Body of pancreas (tissue), 4 donors: Measurements from ENCODE around the gene KREMEN2. TPM values are rescaled to one million over a fixed set of nuclear protein-coding genes. Genes with fewer than 3 reads are reported as not detected.

Experiments used
- ATAC-seq: fragments of 150-250 bp; one replicate; pipeline ENCODE4 v1.9.1; 2016
- DNase-seq, 4 donors: peaks; one replicate each; pipeline ENCODE4 v3.0.0-alpha.2; 2019
- H3K27ac ChIP-seq, 4 donors: fragments of 200-600 bp; sonication (generic); 1 replicate in 3 of 4; 2 replicates in 1 of 4; pipeline versions ENCODE4 v1.5.1 to v1.6.1; 2016 to 2019; ENCODE audit warnings: mild to moderate bottlenecking in 1 of 4, mixed read lengths in 1 of 4, moderate library complexity in 1 of 4
- H3K27me3 ChIP-seq, 2 donors: fragments of 200-600 bp; sonication (generic); one replicate each; pipeline ENCODE4 v1.6.0; 2016; ENCODE audit warnings: mild to moderate bottlenecking in 1 of 2
- H3K36me3 ChIP-seq, 2 donors: fragments of 200-600 bp; sonication (generic); replicated peaks in 1 of 2; 2 replicates each; pipeline ENCODE4 v1.5.1; 2016; ENCODE audit warnings: low read depth in 2 of 2; ENCODE audit not compliant: insufficient read depth in 1 of 2
- H3K4me1 ChIP-seq: fragments of 200-600 bp; sonication (generic); one replicate; pipeline ENCODE4 v1.6.0; 2016
- H3K4me3 ChIP-seq, 2 donors: fragments of 200-600 bp; sonication (generic); 1 replicate in 1 of 2; 2 replicates in 1 of 2; pipeline ENCODE4 v1.5.1; 2016 to 2019
- H3K9me3 ChIP-seq, 3 donors: fragments of 200-600 bp; sonication (generic); 1 replicate in 2 of 3; 2 replicates in 1 of 3; pipeline ENCODE4 v1.5.1; 2016
- CTCF ChIP-seq, 7 experiments: fragments of 450-650 bp in 4 of 7; fragments of 200-600 bp in 3 of 7; sonication (generic) in 3 of 7; IDR thresholded peaks; one replicate each; pipeline ENCODE4 v1.5.1; 2016 to 2019; ENCODE audit warnings: antibody characterized with exemption in 7 of 7
- POLR2A ChIP-seq, 3 donors: fragments of 450-650 bp; IDR thresholded peaks; one replicate each; pipeline ENCODE4 v1.6.1; 2016; ENCODE audit warnings: antibody characterized with exemption in 3 of 3, mild to moderate bottlenecking in 2 of 3
- WGBS, 2 donors: methylation state at CpG; one replicate each; pipeline ENCODE4 v1.1.5; 2017; 5-methylcytosine and 5-hydroxymethylcytosine counted together
- intact Hi-C: fragments of 100-400 bp; cut with DNase I; formaldehyde crosslinking; loops from one replicate; pipeline ENCODE4 v1.15.1; 2023
- total RNA-seq, 2 donors: library from RNA; depleted of rRNA; stranded (reverse); fragments of >200 nt; gene quantifications; one replicate each; pipeline ENCODE4 v1.1.0, GENCODE V29; 2016

KREMEN2 gene
- total RNA-seq, 2 donors from 2014 or later, result 6.3 TPM; not detected in 1

GRCh38 chr16:2953706-2954627 lies 10.1 kb upstream of the KREMEN2 start:
- intact Hi-C loops, result no loop called here
- H3K4me1 ChIP-seq, result peaks cover 12% of the 10 kb centered on the region
- 16 to 24% methylated on average over 13 to 31 of the region's 31 CpGs for WGBS, 2 donors
- H3K9me3 ChIP-seq, result no peaks in the 10 kb centered on the region
- TF ChIP-seq CTCF (IDR thresholded peaks at IDR 0.05), result no peak
- no peak for TF ChIP-seq POLR2A (IDR thresholded peaks at IDR 0.05)
- peak in 2 of 4 donors; percentile 55 to 63 for DNase-seq
- peaks cover 0 to under 1% of the 10 kb centered on the region in 2 donors for H3K36me3 ChIP-seq
- peak overlapping the region in 1 of 4 donors; percentile 32 for H3K27ac ChIP-seq
- H3K4me3 ChIP-seq, result no peak overlapping the region
- H3K27me3 ChIP-seq, result no peaks in the 10 kb centered on the region
- peak; percentile 19 for ATAC-seq

GRCh38 chr16:2954656-2955381 lies 9.3 kb upstream of the KREMEN2 start:
- H3K36me3 ChIP-seq, result no peaks in the 10 kb centered on the region
- DNase-seq, result no peak
- ATAC-seq, result no peak
- H3K4me3 ChIP-seq, result no peak overlapping the region
- no peak overlapping the region for H3K27ac ChIP-seq
- intact Hi-C loops, result no loop called here
- H3K4me1 ChIP-seq, result peaks cover 12% of the 10 kb centered on the region
- H3K9me3 ChIP-seq, result no peaks in the 10 kb centered on the region
- WGBS, 2 donors, result 53 to 56% methylated on average over 4 to 21 of the region's 26 CpGs
- no peaks in the 10 kb centered on the region for H3K27me3 ChIP-seq
- TF ChIP-seq CTCF (IDR thresholded peaks at IDR 0.05) (no peak), POLR2A (IDR thresholded peaks at IDR 0.05) (no peak)

GRCh38 chr16:2955438-2955778 lies 8.7 kb upstream of the KREMEN2 start:
- no peak for DNase-seq
- Histone ChIP-seq H3K36me3 (no peaks in the 10 kb centered on the region), H3K4me3 (no peak overlapping the region), H3K9me3 (no peaks in the 10 kb centered on the region), H3K4me1 (peaks cover 12% of the 10 kb centered on the region), H3K27ac (no peak overlapping the region), H3K27me3 (no peaks in the 10 kb centered on the region)
- intact Hi-C loops, result no loop called here
- WGBS, 2 donors, result 69 to 87% methylated on average over 6 of the region's 10 CpGs
- no peak for TF ChIP-seq POLR2A (IDR thresholded peaks at IDR 0.05)
- no peak for TF ChIP-seq CTCF (IDR thresholded peaks at IDR 0.05)
- no peak for ATAC-seq

GRCh38 chr16:2955779-2956578 lies 8.1 kb upstream of the KREMEN2 start:
- H3K27ac ChIP-seq, result no peak overlapping the region
- H3K27me3 ChIP-seq, result no peaks in the 10 kb centered on the region
- intact Hi-C loops, result no loop called here
- no peak for ATAC-seq
- no peaks in the 10 kb centered on the region for H3K9me3 ChIP-seq
- TF ChIP-seq POLR2A (IDR thresholded peaks at IDR 0.05), result no peak
- TF ChIP-seq CTCF (IDR thresholded peaks at IDR 0.05), result no peak
- no peaks in the 10 kb centered on the region for H3K36me3 ChIP-seq
- WGBS, 2 donors, result 30 to 50% methylated on average over 4 to 20 of the region's 21 CpGs
- no peak overlapping the region for H3K4me3 ChIP-seq
- DNase-seq, result no peak
- H3K4me1 ChIP-seq, result peaks cover 12% of the 10 kb centered on the region
